ENCODE data around the gene REG3A.

Gene REG3A

GRCh38 chr2:79125721-79125985, 33.9 kb downstream of the REG3A start:
- TF ChIP-seq TAF1 (IDR thresholded peaks at IDR 0.05; ENCODE audit: borderline replicate concordance, insufficient read depth, low read length) = no peak
- no peak for TF ChIP-seq SIN3A (IDR thresholded peaks at IDR 0.05; ENCODE audit: borderline replicate concordance, insufficient read depth, low read length)
- TF ChIP-seq REST (IDR thresholded peaks at IDR 0.05; ENCODE audit: insufficient read depth in 1 of 2, low read depth in 2 of 2, low read length in 2 of 2) = no peak
- no peak for TF ChIP-seq POLR2AphosphoS5 (IDR thresholded peaks at IDR 0.05; ENCODE audit: low read depth, low read length)
- TF ChIP-seq FOXP2 (optimal IDR thresholded peaks at IDR 0.05; ENCODE audit: borderline replicate concordance, extremely low read depth, extremely low read length, insufficient read depth) = no peak

- TF ChIP-seq FOXP2 (optimal IDR thresholded peaks at IDR 0.05; ENCODE audit: borderline replicate concordance, extremely low read depth, extremely low read length, insufficient read depth) = no peak
- no peak for TF ChIP-seq TAF1 (IDR thresholded peaks at IDR 0.05; ENCODE audit: borderline replicate concordance, insufficient read depth, low read length)
- no peak for TF ChIP-seq SIN3A (IDR thresholded peaks at IDR 0.05; ENCODE audit: borderline replicate concordance, insufficient read depth, low read length)
- no peak for TF ChIP-seq POLR2AphosphoS5 (IDR thresholded peaks at IDR 0.05; ENCODE audit: low read depth, low read length)
- no peak for TF ChIP-seq REST (IDR thresholded peaks at IDR 0.05; ENCODE audit: insufficient read depth in 1 of 2, low read depth in 2 of 2, low read length in 2 of 2)
These were observed 34.4 kb downstream of the REG3A start for GRCh38 chr2:79124907-79125720.

- TF ChIP-seq TAF1 (IDR thresholded peaks at IDR 0.05; ENCODE audit: borderline replicate concordance, insufficient read depth, low read length) (no peak), POLR2AphosphoS5 (IDR thresholded peaks at IDR 0.05; ENCODE audit: low read depth, low read length) (no peak), SIN3A (IDR thresholded peaks at IDR 0.05; ENCODE audit: borderline replicate concordance, insufficient read depth, low read length) (no peak), REST (IDR thresholded peaks at IDR 0.05; ENCODE audit: insufficient read depth in 1 of 2, low read depth in 2 of 2, low read length in 2 of 2) (no peak), FOXP2 (optimal IDR thresholded peaks at IDR 0.05; ENCODE audit: borderline replicate concordance, extremely low read depth, extremely low read length, insufficient read depth) (no peak)
These were observed 36.9 kb downstream of the REG3A start for GRCh38 chr2:79122676-79123075.

GRCh38 chr2:79120194-79120713, 39.3 kb downstream of the REG3A start, which contains the start of gene REG1A:
Gene REG1A (plus strand): TSS chr2:79120488. CDS start chr2:79120862, 374 bp downstream.
- TF ChIP-seq SIN3A (IDR thresholded peaks at IDR 0.05; ENCODE audit: borderline replicate concordance, insufficient read depth, low read length) = no peak
- TF ChIP-seq FOXP2 (optimal IDR thresholded peaks at IDR 0.05; ENCODE audit: borderline replicate concordance, extremely low read depth, extremely low read length, insufficient read depth) = no peak
- TF ChIP-seq REST (IDR thresholded peaks at IDR 0.05; ENCODE audit: insufficient read depth in 1 of 2, low read depth in 2 of 2, low read length in 2 of 2) = no peak
- no peak for TF ChIP-seq TAF1 (IDR thresholded peaks at IDR 0.05; ENCODE audit: borderline replicate concordance, insufficient read depth, low read length)
- no peak for TF ChIP-seq POLR2AphosphoS5 (IDR thresholded peaks at IDR 0.05; ENCODE audit: low read depth, low read length)
